HepG2 (cell line): ENCODE data around the gene PSD4. TPM values are rescaled to one million over a fixed set of nuclear protein-coding genes. Genes with fewer than 3 reads are reported as not detected.

Experiments used
- ATM ChIP-seq: fragments of 450-650 bp; IDR thresholded peaks from 2 replicates; pipeline ENCODE4 v1.7.1; 2017; ENCODE audit warnings: mild to moderate bottlenecking, borderline replicate concordance
- BORCS8-MEF2B ChIP-seq: sonication (generic); formaldehyde crosslinking; IDR thresholded peaks from 2 replicates; pipeline ENCODE4 v1.8.0; 2022; ENCODE audit warnings: mild to moderate bottlenecking, missing genetic modification reagents
- CREB3 ChIP-seq: sonication (generic); formaldehyde crosslinking; IDR thresholded peaks from 2 replicates; pipeline ENCODE4 v1.5.0; 2020; ENCODE audit warnings: missing genetic modification reagents
- ESRRA ChIP-seq: sonication (generic); formaldehyde crosslinking; IDR thresholded peaks from 2 replicates; pipeline ENCODE4 v1.5.1; 2020; ENCODE audit warnings: mild to moderate bottlenecking, low read depth, missing genetic modification reagents
- HOXA5 ChIP-seq: sonication (generic); formaldehyde crosslinking; IDR thresholded peaks from 2 replicates; pipeline ENCODE4 v1.4.0; 2020; ENCODE audit warnings: missing genetic modification reagents
- KAT8 ChIP-seq: IDR thresholded peaks from 2 replicates; pipeline ENCODE4 v1.6.1; 2016; ENCODE audit warnings: missing genetic modification reagents, missing compliant biosample characterization
- MAF1 ChIP-seq: sonication (generic); formaldehyde crosslinking; IDR thresholded peaks from 2 replicates; pipeline ENCODE4 v1.5.0; 2020; ENCODE audit warnings: missing genetic modification reagents, borderline replicate concordance
- NFE2L1 ChIP-seq: sonication (generic); formaldehyde crosslinking; IDR thresholded peaks from 2 replicates; pipeline ENCODE4 v1.4.0; 2020; ENCODE audit warnings: missing genetic modification reagents, mild to moderate bottlenecking, borderline replicate concordance
- RFX1 ChIP-seq: fragments of 450-650 bp; IDR thresholded peaks from 2 replicates; pipeline ENCODE4 v1.6.1; 2017
- SKI ChIP-seq: fragments of 450-650 bp; IDR thresholded peaks from one replicate; pipeline ENCODE4 v1.6.1; 2018; ENCODE audit warnings: mild to moderate bottlenecking; ENCODE audit not compliant: partially characterized antibody
- SMYD3 ChIP-seq: sonication (generic); formaldehyde crosslinking; IDR thresholded peaks from 2 replicates; pipeline ENCODE4 v1.8.1; 2023; ENCODE audit warnings: mild to moderate bottlenecking, missing genetic modification reagents
- ZBTB2 ChIP-seq: sonication (generic); formaldehyde crosslinking; IDR thresholded peaks from 2 replicates; pipeline ENCODE4 v1.8.0; 2022; ENCODE audit warnings: low read depth, missing genetic modification reagents
- ZFP1 ChIP-seq: IDR thresholded peaks from 2 replicates; pipeline ENCODE4 v1.6.1; 2016
- ZFYVE20 ChIP-seq: sonication (generic); formaldehyde crosslinking; IDR thresholded peaks from 2 replicates; pipeline ENCODE4 v1.8.0; 2023; ENCODE audit warnings: low read depth, mild to moderate bottlenecking, moderate library complexity, missing genetic modification reagents, borderline replicate concordance
- ZNF230 ChIP-seq: sonication (generic); formaldehyde crosslinking; IDR thresholded peaks from 2 replicates; pipeline ENCODE4 v1.4.0; 2020; ENCODE audit warnings: mild to moderate bottlenecking, missing genetic modification reagents
- ZNF367 ChIP-seq: sonication (generic); formaldehyde crosslinking; IDR thresholded peaks from 2 replicates; pipeline ENCODE4 v1.4.0; 2020; ENCODE audit warnings: missing genetic modification reagents, borderline replicate concordance
- ZNF382 ChIP-seq: sonication (generic); formaldehyde crosslinking; IDR thresholded peaks from 2 replicates; pipeline ENCODE4 v1.5.0; 2020; ENCODE audit warnings: missing genetic modification reagents, mild to moderate bottlenecking, borderline replicate concordance
- ZNF768 ChIP-seq: sonication (generic); formaldehyde crosslinking; IDR thresholded peaks from 2 replicates; pipeline ENCODE4 v1.4.0; 2020; ENCODE audit warnings: missing genetic modification reagents
- polyA plus RNA-seq, 8 experiments: library from polyadenylated mRNA; depleted of rRNA in 3 of 8; stranded (reverse) in 7 of 8; unstranded in 1 of 8; fragments of >200 nt; fragmentation: Illumina TruSeq in 4 of 8; extraction: Trizol in 4 of 8; gene quantifications; 2 replicates each; pipeline versions ENCODE4 v1.2.1 to v1.2.3, GENCODE V29; 2011 to 2016; ENCODE audit warnings: low read depth in 4 of 8, missing spikeins in 1 of 8, mixed read lengths in 1 of 8; ENCODE audit not compliant: insufficient read depth in 1 of 8
- total RNA-seq, 5 experiments: library from RNA; depleted of rRNA; stranded (reverse); fragments of >200 nt; fragmentation: Illumina TruSeq; extraction: Trizol; gene quantifications; 2 replicates each; pipeline ENCODE4 v1.2.3, GENCODE V29; 2016; ENCODE audit warnings: low read depth in 1 of 5
- TF ChIP-seq, protein P1 (sequence below): sonication (generic); formaldehyde crosslinking; IDR thresholded peaks from 2 replicates; pipeline ENCODE4 v1.5.0; 2020; ENCODE audit warnings: missing genetic modification reagents, mild to moderate bottlenecking, borderline replicate concordance
- TF ChIP-seq, protein P2 (sequence below): IDR thresholded peaks from 2 replicates; pipeline ENCODE4 v1.6.1; 2016; ENCODE audit warnings: low read depth, missing genetic modification reagents, missing compliant biosample characterization
- TF ChIP-seq, protein P3 (sequence below): sonication (generic); formaldehyde crosslinking; IDR thresholded peaks from 2 replicates; pipeline ENCODE4 v1.4.0; 2020; ENCODE audit warnings: mild to moderate bottlenecking, missing genetic modification reagents

PSD4 gene
- total and polyA plus RNA-seq, 2 of the 13 experiments (the other 11 are each of a cell fraction or from before 2014, with no cell fraction given), result 5.8 to 9.4 TPM

GRCh38 chr2:113218283-113219091, 44.7 kb downstream of the PSD4 start (continued):
- TF ChIP-seq, protein P1, sequence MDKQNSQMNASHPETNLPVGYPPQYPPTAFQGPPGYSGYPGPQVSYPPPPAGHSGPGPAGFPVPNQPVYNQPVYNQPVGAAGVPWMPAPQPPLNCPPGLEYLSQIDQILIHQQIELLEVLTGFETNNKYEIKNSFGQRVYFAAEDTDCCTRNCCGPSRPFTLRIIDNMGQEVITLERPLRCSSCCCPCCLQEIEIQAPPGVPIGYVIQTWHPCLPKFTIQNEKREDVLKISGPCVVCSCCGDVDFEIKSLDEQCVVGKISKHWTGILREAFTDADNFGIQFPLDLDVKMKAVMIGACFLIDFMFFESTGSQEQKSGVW (CRISPR knock-in tag), result no peak
- 0 out of 2 replicates have a peak, but pooled peaks have one; percentile 46 for TF ChIP-seq KAT8 (CRISPR knock-in tag)
- TF ChIP-seq, protein P2, sequence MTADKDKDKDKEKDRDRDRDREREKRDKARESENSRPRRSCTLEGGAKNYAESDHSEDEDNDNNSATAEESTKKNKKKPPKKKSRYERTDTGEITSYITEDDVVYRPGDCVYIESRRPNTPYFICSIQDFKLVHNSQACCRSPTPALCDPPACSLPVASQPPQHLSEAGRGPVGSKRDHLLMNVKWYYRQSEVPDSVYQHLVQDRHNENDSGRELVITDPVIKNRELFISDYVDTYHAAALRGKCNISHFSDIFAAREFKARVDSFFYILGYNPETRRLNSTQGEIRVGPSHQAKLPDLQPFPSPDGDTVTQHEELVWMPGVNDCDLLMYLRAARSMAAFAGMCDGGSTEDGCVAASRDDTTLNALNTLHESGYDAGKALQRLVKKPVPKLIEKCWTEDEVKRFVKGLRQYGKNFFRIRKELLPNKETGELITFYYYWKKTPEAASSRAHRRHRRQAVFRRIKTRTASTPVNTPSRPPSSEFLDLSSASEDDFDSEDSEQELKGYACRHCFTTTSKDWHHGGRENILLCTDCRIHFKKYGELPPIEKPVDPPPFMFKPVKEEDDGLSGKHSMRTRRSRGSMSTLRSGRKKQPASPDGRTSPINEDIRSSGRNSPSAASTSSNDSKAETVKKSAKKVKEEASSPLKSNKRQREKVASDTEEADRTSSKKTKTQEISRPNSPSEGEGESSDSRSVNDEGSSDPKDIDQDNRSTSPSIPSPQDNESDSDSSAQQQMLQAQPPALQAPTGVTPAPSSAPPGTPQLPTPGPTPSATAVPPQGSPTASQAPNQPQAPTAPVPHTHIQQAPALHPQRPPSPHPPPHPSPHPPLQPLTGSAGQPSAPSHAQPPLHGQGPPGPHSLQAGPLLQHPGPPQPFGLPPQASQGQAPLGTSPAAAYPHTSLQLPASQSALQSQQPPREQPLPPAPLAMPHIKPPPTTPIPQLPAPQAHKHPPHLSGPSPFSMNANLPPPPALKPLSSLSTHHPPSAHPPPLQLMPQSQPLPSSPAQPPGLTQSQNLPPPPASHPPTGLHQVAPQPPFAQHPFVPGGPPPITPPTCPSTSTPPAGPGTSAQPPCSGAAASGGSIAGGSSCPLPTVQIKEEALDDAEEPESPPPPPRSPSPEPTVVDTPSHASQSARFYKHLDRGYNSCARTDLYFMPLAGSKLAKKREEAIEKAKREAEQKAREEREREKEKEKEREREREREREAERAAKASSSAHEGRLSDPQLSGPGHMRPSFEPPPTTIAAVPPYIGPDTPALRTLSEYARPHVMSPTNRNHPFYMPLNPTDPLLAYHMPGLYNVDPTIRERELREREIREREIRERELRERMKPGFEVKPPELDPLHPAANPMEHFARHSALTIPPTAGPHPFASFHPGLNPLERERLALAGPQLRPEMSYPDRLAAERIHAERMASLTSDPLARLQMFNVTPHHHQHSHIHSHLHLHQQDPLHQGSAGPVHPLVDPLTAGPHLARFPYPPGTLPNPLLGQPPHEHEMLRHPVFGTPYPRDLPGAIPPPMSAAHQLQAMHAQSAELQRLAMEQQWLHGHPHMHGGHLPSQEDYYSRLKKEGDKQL (CRISPR knock-in tag), result no peak
- no peak for TF ChIP-seq ZNF367 (CRISPR knock-in tag)
- no peak; the same call in 1 of the 2 replicates for TF ChIP-seq HOXA5
- TF ChIP-seq SKI, result peak; percentile 15
- no peak for TF ChIP-seq ZNF382 (CRISPR knock-in tag)
- TF ChIP-seq, protein P3, sequence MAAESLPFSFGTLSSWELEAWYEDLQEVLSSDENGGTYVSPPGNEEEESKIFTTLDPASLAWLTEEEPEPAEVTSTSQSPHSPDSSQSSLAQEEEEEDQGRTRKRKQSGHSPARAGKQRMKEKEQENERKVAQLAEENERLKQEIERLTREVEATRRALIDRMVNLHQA (CRISPR knock-in tag), result no peak
- peak; percentile 23; the same call in 1 of the 2 replicates for TF ChIP-seq BORCS8-MEF2B (CRISPR knock-in tag)
- TF ChIP-seq ZFYVE20 (CRISPR knock-in tag), result no peak
- TF ChIP-seq NFE2L1, result no peak
- TF ChIP-seq ATM, result no peak
- TF ChIP-seq ZNF230, result peak; percentile 60; the same call in 1 of the 2 replicates
- TF ChIP-seq ZBTB2 (CRISPR knock-in tag), result no peak
- TF ChIP-seq ZNF768 (CRISPR knock-in tag), result no peak
- no peak for TF ChIP-seq MAF1
- TF ChIP-seq SMYD3, result 0 out of 2 replicates have a peak, but pooled peaks have one; percentile 30
- peak; percentile 64 for TF ChIP-seq ESRRA (CRISPR knock-in tag)
- TF ChIP-seq ZFP1, result 0 out of 2 replicates have a peak, but pooled peaks have one; percentile 68
- TF ChIP-seq RFX1, result peak; percentile 96
- TF ChIP-seq CREB3 (CRISPR knock-in tag), result no peak
